WTC11 (cell line): Measurements from ENCODE around the gene IGF2BP1.

ENCODE experiments used
- ATF1 ChIP-seq: sonication (generic); formaldehyde crosslinking; IDR thresholded peaks from 2 replicates; pipeline ENCODE4 v1.8.1; 2023; ENCODE audit warnings: mild to moderate bottlenecking, moderate library complexity, missing genetic modification reagents
- CREB1 ChIP-seq: sonication (generic); formaldehyde crosslinking; IDR thresholded peaks from 2 replicates; pipeline ENCODE4 v1.8.0; 2023; ENCODE audit warnings: mild to moderate bottlenecking, missing genetic modification reagents
- ELF4 ChIP-seq: sonication (generic); formaldehyde crosslinking; IDR thresholded peaks from 2 replicates; pipeline ENCODE4 v1.8.1; 2022; ENCODE audit warnings: low read depth, mild to moderate bottlenecking, moderate library complexity, missing genetic modification reagents
- MYBL2 ChIP-seq: sonication (generic); formaldehyde crosslinking; IDR thresholded peaks from 2 replicates; pipeline ENCODE4 v1.8.1; 2023; ENCODE audit warnings: mild to moderate bottlenecking, moderate library complexity, missing genetic modification reagents
- SMAD3 ChIP-seq: sonication (generic); formaldehyde crosslinking; IDR thresholded peaks from 2 replicates; pipeline ENCODE4 v1.8.0; 2022; ENCODE audit warnings: missing genetic modification reagents, mild to moderate bottlenecking, borderline replicate concordance
- ZNF416 ChIP-seq: fragments of 250-450 bp; sonication (Bioruptor Pico); IDR thresholded peaks from 2 replicates; pipeline ENCODE4 v1.9.0; 2021; ENCODE audit warnings: mild to moderate bottlenecking, inconsistent platforms
- TF ChIP-seq, protein P1 (sequence below): fragments of 200-600 bp; IDR thresholded peaks from 2 replicates; pipeline ENCODE4 v1.8.0; 2022; ENCODE audit warnings: antibody characterized with exemption
- TF ChIP-seq, protein P2 (sequence below): sonication (generic); formaldehyde crosslinking; IDR thresholded peaks from 2 replicates; pipeline ENCODE4 v1.8.1; 2022; ENCODE audit warnings: low read depth, missing genetic modification reagents, borderline replicate concordance
- TF ChIP-seq, protein P3 (sequence below): sonication (generic); formaldehyde crosslinking; IDR thresholded peaks from 2 replicates; pipeline ENCODE4 v1.8.0; 2022; ENCODE audit warnings: mild to moderate bottlenecking, missing genetic modification reagents
- TF ChIP-seq, protein P4 (sequence below): sonication (generic); formaldehyde crosslinking; IDR thresholded peaks from 2 replicates; pipeline ENCODE4 v1.8.0; 2023; ENCODE audit warnings: missing genetic modification reagents, mild to moderate bottlenecking, borderline replicate concordance

DNA sequence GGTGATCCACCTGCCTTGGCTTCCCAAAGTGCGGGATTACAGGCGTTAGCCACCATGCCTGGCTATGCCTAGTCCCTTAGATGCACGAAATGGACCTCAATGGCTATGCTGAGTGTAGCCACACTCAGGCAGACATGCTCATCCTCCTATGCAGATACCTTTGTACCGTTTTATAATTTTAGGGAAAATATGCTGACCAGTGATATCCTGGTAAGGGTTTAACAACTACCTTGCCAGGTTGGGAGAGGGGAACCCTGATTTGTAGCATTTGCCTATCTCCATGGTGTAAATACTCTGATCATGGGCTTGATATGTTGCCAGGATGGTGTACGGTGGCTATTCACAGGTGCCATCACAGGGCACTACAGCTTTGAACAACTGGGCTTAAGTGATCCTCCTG is 45.6 kb upstream of the IGF2BP1 start:
- TF ChIP-seq ELF4 (CRISPR knock-in tag) (no peak), ATF1 (CRISPR knock-in tag) (no peak), ZNF416 (CRISPR knock-in tag) (no peak), SMAD3 (CRISPR knock-in tag) (no peak), CREB1 (no peak), MYBL2 (CRISPR knock-in tag) (no peak)
- TF ChIP-seq, protein P1, sequence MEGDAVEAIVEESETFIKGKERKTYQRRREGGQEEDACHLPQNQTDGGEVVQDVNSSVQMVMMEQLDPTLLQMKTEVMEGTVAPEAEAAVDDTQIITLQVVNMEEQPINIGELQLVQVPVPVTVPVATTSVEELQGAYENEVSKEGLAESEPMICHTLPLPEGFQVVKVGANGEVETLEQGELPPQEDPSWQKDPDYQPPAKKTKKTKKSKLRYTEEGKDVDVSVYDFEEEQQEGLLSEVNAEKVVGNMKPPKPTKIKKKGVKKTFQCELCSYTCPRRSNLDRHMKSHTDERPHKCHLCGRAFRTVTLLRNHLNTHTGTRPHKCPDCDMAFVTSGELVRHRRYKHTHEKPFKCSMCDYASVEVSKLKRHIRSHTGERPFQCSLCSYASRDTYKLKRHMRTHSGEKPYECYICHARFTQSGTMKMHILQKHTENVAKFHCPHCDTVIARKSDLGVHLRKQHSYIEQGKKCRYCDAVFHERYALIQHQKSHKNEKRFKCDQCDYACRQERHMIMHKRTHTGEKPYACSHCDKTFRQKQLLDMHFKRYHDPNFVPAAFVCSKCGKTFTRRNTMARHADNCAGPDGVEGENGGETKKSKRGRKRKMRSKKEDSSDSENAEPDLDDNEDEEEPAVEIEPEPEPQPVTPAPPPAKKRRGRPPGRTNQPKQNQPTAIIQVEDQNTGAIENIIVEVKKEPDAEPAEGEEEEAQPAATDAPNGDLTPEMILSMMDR = no peak
- TF ChIP-seq, protein P2, sequence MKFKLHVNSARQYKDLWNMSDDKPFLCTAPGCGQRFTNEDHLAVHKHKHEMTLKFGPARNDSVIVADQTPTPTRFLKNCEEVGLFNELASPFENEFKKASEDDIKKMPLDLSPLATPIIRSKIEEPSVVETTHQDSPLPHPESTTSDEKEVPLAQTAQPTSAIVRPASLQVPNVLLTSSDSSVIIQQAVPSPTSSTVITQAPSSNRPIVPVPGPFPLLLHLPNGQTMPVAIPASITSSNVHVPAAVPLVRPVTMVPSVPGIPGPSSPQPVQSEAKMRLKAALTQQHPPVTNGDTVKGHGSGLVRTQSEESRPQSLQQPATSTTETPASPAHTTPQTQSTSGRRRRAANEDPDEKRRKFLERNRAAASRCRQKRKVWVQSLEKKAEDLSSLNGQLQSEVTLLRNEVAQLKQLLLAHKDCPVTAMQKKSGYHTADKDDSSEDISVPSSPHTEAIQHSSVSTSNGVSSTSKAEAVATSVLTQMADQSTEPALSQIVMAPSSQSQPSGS (CRISPR knock-in tag) = no peak
- TF ChIP-seq, protein P3, sequence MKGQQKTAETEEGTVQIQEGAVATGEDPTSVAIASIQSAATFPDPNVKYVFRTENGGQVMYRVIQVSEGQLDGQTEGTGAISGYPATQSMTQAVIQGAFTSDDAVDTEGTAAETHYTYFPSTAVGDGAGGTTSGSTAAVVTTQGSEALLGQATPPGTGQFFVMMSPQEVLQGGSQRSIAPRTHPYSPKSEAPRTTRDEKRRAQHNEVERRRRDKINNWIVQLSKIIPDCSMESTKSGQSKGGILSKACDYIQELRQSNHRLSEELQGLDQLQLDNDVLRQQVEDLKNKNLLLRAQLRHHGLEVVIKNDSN (CRISPR knock-in tag) = no peak
- TF ChIP-seq, protein P4, sequence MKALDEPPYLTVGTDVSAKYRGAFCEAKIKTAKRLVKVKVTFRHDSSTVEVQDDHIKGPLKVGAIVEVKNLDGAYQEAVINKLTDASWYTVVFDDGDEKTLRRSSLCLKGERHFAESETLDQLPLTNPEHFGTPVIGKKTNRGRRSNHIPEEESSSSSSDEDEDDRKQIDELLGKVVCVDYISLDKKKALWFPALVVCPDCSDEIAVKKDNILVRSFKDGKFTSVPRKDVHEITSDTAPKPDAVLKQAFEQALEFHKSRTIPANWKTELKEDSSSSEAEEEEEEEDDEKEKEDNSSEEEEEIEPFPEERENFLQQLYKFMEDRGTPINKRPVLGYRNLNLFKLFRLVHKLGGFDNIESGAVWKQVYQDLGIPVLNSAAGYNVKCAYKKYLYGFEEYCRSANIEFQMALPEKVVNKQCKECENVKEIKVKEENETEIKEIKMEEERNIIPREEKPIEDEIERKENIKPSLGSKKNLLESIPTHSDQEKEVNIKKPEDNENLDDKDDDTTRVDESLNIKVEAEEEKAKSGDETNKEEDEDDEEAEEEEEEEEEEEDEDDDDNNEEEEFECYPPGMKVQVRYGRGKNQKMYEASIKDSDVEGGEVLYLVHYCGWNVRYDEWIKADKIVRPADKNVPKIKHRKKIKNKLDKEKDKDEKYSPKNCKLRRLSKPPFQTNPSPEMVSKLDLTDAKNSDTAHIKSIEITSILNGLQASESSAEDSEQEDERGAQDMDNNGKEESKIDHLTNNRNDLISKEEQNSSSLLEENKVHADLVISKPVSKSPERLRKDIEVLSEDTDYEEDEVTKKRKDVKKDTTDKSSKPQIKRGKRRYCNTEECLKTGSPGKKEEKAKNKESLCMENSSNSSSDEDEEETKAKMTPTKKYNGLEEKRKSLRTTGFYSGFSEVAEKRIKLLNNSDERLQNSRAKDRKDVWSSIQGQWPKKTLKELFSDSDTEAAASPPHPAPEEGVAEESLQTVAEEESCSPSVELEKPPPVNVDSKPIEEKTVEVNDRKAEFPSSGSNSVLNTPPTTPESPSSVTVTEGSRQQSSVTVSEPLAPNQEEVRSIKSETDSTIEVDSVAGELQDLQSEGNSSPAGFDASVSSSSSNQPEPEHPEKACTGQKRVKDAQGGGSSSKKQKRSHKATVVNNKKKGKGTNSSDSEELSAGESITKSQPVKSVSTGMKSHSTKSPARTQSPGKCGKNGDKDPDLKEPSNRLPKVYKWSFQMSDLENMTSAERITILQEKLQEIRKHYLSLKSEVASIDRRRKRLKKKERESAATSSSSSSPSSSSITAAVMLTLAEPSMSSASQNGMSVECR = no peak
